ENCODE results near the gene TBC1D32.
"Not testable (repeated sequence)": the region's sequence is repeated elsewhere in the genome, so short reads cannot be mapped to it uniquely, and the experiment has no call there.

Gene TBC1D32

GRCh38 chr6:121314381-121315112 is 19.7 kb downstream of the TBC1D32 start:
- no peak overlapping the region for H3K4ac ChIP-seq (ENCODE audit: low read length)
- H3K18ac ChIP-seq (ENCODE audit: low read length) = no peak overlapping the region
- H2BK15ac ChIP-seq (ENCODE audit: low read length) = no peak overlapping the region
- H3K9ac ChIP-seq (ENCODE audit: low read depth, low read length, poor library complexity) = no peak overlapping the region
- H3K23ac ChIP-seq (ENCODE audit: low read depth, low read length, poor library complexity) = no peak overlapping the region
- H3K9me3 ChIP-seq (replicated peaks in 1 of 2; ENCODE audit: control insufficient read depth in 2 of 2, insufficient read depth in 1 of 2, low read depth in 1 of 2, low read length in 2 of 2) = no peaks in the 10 kb centered on the region
- no peaks in the 10 kb centered on the region for H3K27me3 ChIP-seq (ENCODE audit: control insufficient read depth in 3 of 3, insufficient read depth in 3 of 3, low read depth in 1 of 3, low read length in 3 of 3)
- no peak overlapping the region for H2BK120ac ChIP-seq (ENCODE audit: low read depth, low read length)
- H3K4me1 ChIP-seq (ENCODE audit: control insufficient read depth in 2 of 2, insufficient read depth in 1 of 2, low read depth in 1 of 2, low read length in 2 of 2) = no peaks in the 10 kb centered on the region
- no peak overlapping the region for H2AFZ ChIP-seq (ENCODE audit: low read length)
- H3K14ac ChIP-seq (ENCODE audit: low read length) = no peak overlapping the region
- no peak overlapping the region for H3K4me3 ChIP-seq (ENCODE audit: low read length in 2 of 2)
- H2AK5ac ChIP-seq (ENCODE audit: low read depth, low read length) = no peak overlapping the region
- DNase-seq (ENCODE audit: low spot score) = no peak
- no peak overlapping the region for H2BK5ac ChIP-seq (ENCODE audit: low read length)
- no peak overlapping the region for H3K4me2 ChIP-seq (ENCODE audit: insufficient read depth, low read length, poor library complexity, severe bottlenecking)
- peaks cover 0 to 12% of the 10 kb centered on the region in 2 donors for H3K36me3 ChIP-seq (replicated peaks in 1 of 2; ENCODE audit: control insufficient read depth in 2 of 2, insufficient read depth in 2 of 2, low read length in 2 of 2)
- H4K8ac ChIP-seq (ENCODE audit: low read depth, low read length) = no peak overlapping the region
- no peak overlapping the region for H4K91ac ChIP-seq (ENCODE audit: low read depth, low read length, poor library complexity)
- no CpG with 5 or more reads among the region's 6 CpGs for WGBS, 2 donors (ENCODE audit: extremely low coverage in 2 of 2, insufficient read length in 2 of 2, insufficient replicate concordance in 1 of 2)
- no peak overlapping the region for H2BK12ac ChIP-seq (ENCODE audit: low read length)
- H3K79me1 ChIP-seq (ENCODE audit: low read depth, low read length) = no peaks in the 10 kb centered on the region
- no peak overlapping the region for H3K27ac ChIP-seq (replicated peaks; ENCODE audit: low read length)

- not testable (repeated sequence) for H2BK12ac ChIP-seq (ENCODE audit: low read length); H4K91ac ChIP-seq (ENCODE audit: low read depth, low read length, poor library complexity); H3K23ac ChIP-seq (ENCODE audit: low read depth, low read length, poor library complexity); H3K4me2 ChIP-seq (ENCODE audit: insufficient read depth, low read length, poor library complexity, severe bottlenecking); H2BK120ac ChIP-seq (ENCODE audit: low read depth, low read length); H2AFZ ChIP-seq (ENCODE audit: low read length); H2BK15ac ChIP-seq (ENCODE audit: low read length); H3K27me3 ChIP-seq (ENCODE audit: control insufficient read depth in 3 of 3, insufficient read depth in 3 of 3, low read depth in 1 of 3, low read length in 3 of 3); H4K8ac ChIP-seq (ENCODE audit: low read depth, low read length); H3K4me1 ChIP-seq (ENCODE audit: control insufficient read depth in 2 of 2, insufficient read depth in 1 of 2, low read depth in 1 of 2, low read length in 2 of 2); H3K27ac ChIP-seq (replicated peaks; ENCODE audit: low read length); H3K18ac ChIP-seq (ENCODE audit: low read length); H3K14ac ChIP-seq (ENCODE audit: low read length); H2BK5ac ChIP-seq (ENCODE audit: low read length); H3K9me3 ChIP-seq (replicated peaks in 1 of 2; ENCODE audit: control insufficient read depth in 2 of 2, insufficient read depth in 1 of 2, low read depth in 1 of 2, low read length in 2 of 2); H3K9ac ChIP-seq (ENCODE audit: low read depth, low read length, poor library complexity); H3K4me3 ChIP-seq (ENCODE audit: low read length in 2 of 2); DNase-seq (ENCODE audit: low spot score); H2AK5ac ChIP-seq (ENCODE audit: low read depth, low read length); H3K36me3 ChIP-seq (replicated peaks in 1 of 2; ENCODE audit: control insufficient read depth in 2 of 2, insufficient read depth in 2 of 2, low read length in 2 of 2); H3K4ac ChIP-seq (ENCODE audit: low read length); H3K79me1 ChIP-seq (ENCODE audit: low read depth, low read length)
- no CpG with 5 or more reads among the region's 5 CpGs for WGBS, 2 donors (ENCODE audit: extremely low coverage in 2 of 2, insufficient read length in 2 of 2, insufficient replicate concordance in 1 of 2)
Measured at GRCh38 chr6:121311814-121312213, 22.5 kb downstream of the TBC1D32 start.

GRCh38 chr6:121310495-121310894 is 23.8 kb downstream of the TBC1D32 start:
- Histone ChIP-seq H3K27ac (replicated peaks; ENCODE audit: low read length) (no peak overlapping the region), H2AK5ac (ENCODE audit: low read depth, low read length) (no peak overlapping the region), H3K79me1 (ENCODE audit: low read depth, low read length) (no peaks in the 10 kb centered on the region), H2BK12ac (ENCODE audit: low read length) (no peak overlapping the region), H3K9me3 (replicated peaks in 1 of 2; ENCODE audit: control insufficient read depth in 2 of 2, insufficient read depth in 1 of 2, low read depth in 1 of 2, low read length in 2 of 2) (no peaks in the 10 kb centered on the region), H4K91ac (ENCODE audit: low read depth, low read length, poor library complexity) (no peak overlapping the region), H3K18ac (ENCODE audit: low read length) (no peak overlapping the region), H4K8ac (ENCODE audit: low read depth, low read length) (no peak overlapping the region), H3K4me2 (ENCODE audit: insufficient read depth, low read length, poor library complexity, severe bottlenecking) (no peak overlapping the region), H2BK120ac (ENCODE audit: low read depth, low read length) (no peak overlapping the region), H3K4me1 (ENCODE audit: control insufficient read depth in 2 of 2, insufficient read depth in 1 of 2, low read depth in 1 of 2, low read length in 2 of 2) (no peaks in the 10 kb centered on the region), H3K23ac (ENCODE audit: low read depth, low read length, poor library complexity) (no peak overlapping the region), H2BK15ac (ENCODE audit: low read length) (no peak overlapping the region), H3K9ac (ENCODE audit: low read depth, low read length, poor library complexity) (no peak overlapping the region), H3K14ac (ENCODE audit: low read length) (no peak overlapping the region), H3K4me3 (ENCODE audit: low read length in 2 of 2) (no peak overlapping the region), H2AFZ (ENCODE audit: low read length) (no peak overlapping the region), H3K27me3 (ENCODE audit: control insufficient read depth in 3 of 3, insufficient read depth in 3 of 3, low read depth in 1 of 3, low read length in 3 of 3) (no peaks in the 10 kb centered on the region), H3K4ac (ENCODE audit: low read length) (no peak overlapping the region), H3K36me3 (replicated peaks in 1 of 2; ENCODE audit: control insufficient read depth in 2 of 2, insufficient read depth in 2 of 2, low read length in 2 of 2) (peaks cover 0 to 2% of the 10 kb centered on the region in 2 donors), H2BK5ac (ENCODE audit: low read length) (no peak overlapping the region)
- DNase-seq (ENCODE audit: low spot score) = no peak
- no CpG with 5 or more reads among the region's 1 CpG for WGBS, 2 donors (ENCODE audit: extremely low coverage in 2 of 2, insufficient read length in 2 of 2, insufficient replicate concordance in 1 of 2)

GRCh38 chr6:121309768-121310469 is 24.4 kb downstream of the TBC1D32 start:
- H2AK5ac ChIP-seq (ENCODE audit: low read depth, low read length) = no peak overlapping the region
- H3K4me3 ChIP-seq (ENCODE audit: low read length in 2 of 2) = no peak overlapping the region
- no peaks in the 10 kb centered on the region for H3K79me1 ChIP-seq (ENCODE audit: low read depth, low read length)
- H3K14ac ChIP-seq (ENCODE audit: low read length) = no peak overlapping the region
- no peak overlapping the region for H2BK15ac ChIP-seq (ENCODE audit: low read length)
- DNase-seq (ENCODE audit: low spot score) = no peak
- H3K4ac ChIP-seq (ENCODE audit: low read length) = no peak overlapping the region
- no peaks in the 10 kb centered on the region for H3K27me3 ChIP-seq (ENCODE audit: control insufficient read depth in 3 of 3, insufficient read depth in 3 of 3, low read depth in 1 of 3, low read length in 3 of 3)
- no peak overlapping the region for H4K91ac ChIP-seq (ENCODE audit: low read depth, low read length, poor library complexity)
- H2BK5ac ChIP-seq (ENCODE audit: low read length) = no peak overlapping the region
- no peak overlapping the region for H2BK12ac ChIP-seq (ENCODE audit: low read length)
- H3K36me3 ChIP-seq (replicated peaks in 1 of 2; ENCODE audit: control insufficient read depth in 2 of 2, insufficient read depth in 2 of 2, low read length in 2 of 2) = peaks cover 0 to 2% of the 10 kb centered on the region in 2 donors
- H3K9me3 ChIP-seq (replicated peaks in 1 of 2; ENCODE audit: control insufficient read depth in 2 of 2, insufficient read depth in 1 of 2, low read depth in 1 of 2, low read length in 2 of 2) = no peaks in the 10 kb centered on the region
- no peak overlapping the region for H4K8ac ChIP-seq (ENCODE audit: low read depth, low read length)
- no peak overlapping the region for H3K9ac ChIP-seq (ENCODE audit: low read depth, low read length, poor library complexity)
- H3K4me1 ChIP-seq (ENCODE audit: control insufficient read depth in 2 of 2, insufficient read depth in 1 of 2, low read depth in 1 of 2, low read length in 2 of 2) = no peaks in the 10 kb centered on the region
- H2AFZ ChIP-seq (ENCODE audit: low read length) = no peak overlapping the region
- no peak overlapping the region for H3K23ac ChIP-seq (ENCODE audit: low read depth, low read length, poor library complexity)
- no peak overlapping the region for H3K18ac ChIP-seq (ENCODE audit: low read length)
- no peak overlapping the region for H2BK120ac ChIP-seq (ENCODE audit: low read depth, low read length)
- H3K4me2 ChIP-seq (ENCODE audit: insufficient read depth, low read length, poor library complexity, severe bottlenecking) = no peak overlapping the region
- no peak overlapping the region for H3K27ac ChIP-seq (replicated peaks; ENCODE audit: low read length)
- no CpG with 5 or more reads among the region's 4 CpGs for WGBS, 2 donors (ENCODE audit: extremely low coverage in 2 of 2, insufficient read length in 2 of 2, insufficient replicate concordance in 1 of 2)

Data from neuronal stem cell (in vitro differentiated cells).